Panc1 (cell line): Measurements from ENCODE around the gene DAPK2. TPM values are rescaled to one million over a fixed set of nuclear protein-coding genes. Genes with fewer than 3 reads are reported as not detected.
A peak's percentile ranks its signal among the peaks of the same experiment; 100 is the strongest.

ENCODE experiments used
- ATAC-seq: fragments of 200-7000 bp; cut with Tn5 transposase; 2 replicates; pipeline ENCODE4 v1.9.1; 2020; ENCODE audit warnings: mild to moderate bottlenecking, moderate library complexity
- Bru-seq: library from RNA; stranded (reverse); fragments of 400-500 nt; gene quantifications from one replicate; lab custom pipeline; 2021; lab: Mats Ljungman, UMichigan
- BruChase-seq, 2 experiments: library from RNA; stranded (reverse); fragments of 400-500 nt; gene quantifications; one replicate each; lab custom pipeline; 2021; lab: Mats Ljungman, UMichigan
- BruUV-seq: library from RNA; stranded (reverse); fragments of 400-500 nt; replicated peaks from 2 replicates; lab custom pipeline; 2021; lab: Mats Ljungman, UMichigan
- CTCF ChIA-PET: fragments of 300-600 bp; sonication (Branson Sonifier 250); formaldehyde crosslinking; loops from one replicate; lab custom pipeline; 2022; ENCODE audit warnings: antibody characterized with exemption; lab: Charles Lee
- POLR2A ChIA-PET: fragments of 300-600 bp; sonication (Branson Sonifier 250); formaldehyde crosslinking; loops from one replicate; lab custom pipeline; 2022; ENCODE audit warnings: antibody characterized with exemption; lab: Charles Lee
- DNase-seq: peaks from one replicate; pipeline ENCODE4 v3.0.0-alpha.2; 2010; ENCODE audit warnings: low read depth, low spot score
- H3K27ac ChIP-seq: 2 replicates; pipeline ENCODE4 v1.5.1; 2011; ENCODE audit warnings: mild to moderate bottlenecking, low read length, inconsistent platforms
- H3K27me3 ChIP-seq: fragments of 200-500 bp; sonication (Bioruptor generic); 2 replicates; pipeline ENCODE4 v1.6.0; 2014; ENCODE audit warnings: low read length, inconsistent platforms; ENCODE audit not compliant: control insufficient read depth, insufficient read depth
- H3K36me3 ChIP-seq: fragments of 200-500 bp; sonication (Bioruptor generic); 2 replicates; pipeline ENCODE4 v1.5.1; 2014; ENCODE audit warnings: inconsistent platforms, mild to moderate bottlenecking, low read length, moderate library complexity; ENCODE audit not compliant: control insufficient read depth, insufficient read depth
- H3K4me1 ChIP-seq: 2 replicates; pipeline ENCODE4 v1.5.1; 2011; ENCODE audit warnings: inconsistent platforms, mild to moderate bottlenecking, low read length, moderate library complexity; ENCODE audit not compliant: control insufficient read depth, insufficient read depth
- H3K4me3 ChIP-seq, 2 experiments: 2 replicates each; pipeline ENCODE4 v1.5.1; 2011 to 2012; ENCODE audit warnings: low read depth in 2 of 2, low read length in 2 of 2, mild to moderate bottlenecking in 2 of 2, inconsistent platforms in 1 of 2, moderate library complexity in 1 of 2
- H3K9me3 ChIP-seq: fragments of 200-500 bp; sonication (Bioruptor generic); 2 replicates; pipeline ENCODE4 v1.5.1; 2014; ENCODE audit warnings: low read depth, mild to moderate bottlenecking, inconsistent platforms, low read length, moderate library complexity; ENCODE audit not compliant: control insufficient read depth, insufficient read depth
- CTCF ChIP-seq: fragments of 450-650 bp; IDR thresholded peaks from 2 replicates; pipeline ENCODE4 v1.5.1; 2017; ENCODE audit warnings: mild to moderate bottlenecking
- POLR2AphosphoS5 ChIP-seq: IDR thresholded peaks from 2 replicates; pipeline ENCODE4 v1.6.1; 2012; ENCODE audit warnings: mild to moderate bottlenecking, low read depth, low read length, moderate library complexity
- REST ChIP-seq, 2 experiments: IDR thresholded peaks; 2 replicates each; pipeline ENCODE4 v1.6.1; 2011 to 2012; ENCODE audit warnings: low read depth in 2 of 2, control low read depth in 1 of 2, low read length in 1 of 2, mild to moderate bottlenecking in 1 of 2, moderate library complexity in 1 of 2; ENCODE audit not compliant: insufficient read depth in 1 of 2
- SIN3A ChIP-seq: IDR thresholded peaks from 2 replicates; pipeline ENCODE4 v1.6.1; 2012; ENCODE audit warnings: low read depth, mild to moderate bottlenecking, low read length, moderate library complexity, borderline replicate concordance; ENCODE audit not compliant: insufficient read depth
- TCF7L2 ChIP-seq: IDR thresholded peaks from 2 replicates; pipeline ENCODE4 v1.6.1; 2011; ENCODE audit warnings: mild to moderate bottlenecking, low read depth, low read length, inconsistent platforms
- in situ Hi-C: cut with HindIII; loops from 2 replicates; pipeline ENCODE4 v1.10.0; 2016; ENCODE audit warnings: low sequenced_read_pairs, low pct_unique_long_range_greater_than_20kb
- intact Hi-C: fragments of 100-400 bp; cut with micrococcal nuclease; formaldehyde crosslinking; loops from one replicate; pipeline ENCODE4 v1.10.0; 2022; ENCODE audit not compliant: unreplicated experiment
- long read RNA-seq: library from polyadenylated mRNA; unstranded; transcript quantifications from one replicate; pipeline ENCODE4 v2.0.0, GENCODE V29; 2021; ENCODE audit not compliant: unreplicated experiment
- polyA plus RNA-seq: library from polyadenylated mRNA; unstranded; fragments of >200 nt; gene quantifications from one replicate; pipeline ENCODE4 v1.2.1, GENCODE V29; 2012; ENCODE audit warnings: missing spikeins; ENCODE audit not compliant: insufficient read length
- total RNA-seq: library from RNA; stranded (reverse); gene quantifications from one replicate; pipeline ENCODE4 v1.2.1, GENCODE V29; 2021; ENCODE audit not compliant: unreplicated experiment

The DAPK2 gene
- total RNA-seq (10.2 TPM), Bru-seq, nascent RNA (percentile 57 among the genes with signal in this experiment), BruChase-seq, experiment 1, labeled RNA remaining after a 2-hour chase (percentile 53 among the genes with signal in this experiment), BruChase-seq, experiment 2, labeled RNA remaining after a 6-hour chase (percentile 58 among the genes with signal in this experiment)
- 10.3 TPM for polyA plus RNA-seq
- long read RNA-seq, transcript DAPK2-202 (12 exons, 1,741 nt): major isoform, 6 of 17 reads
- long read RNA-seq, partial matches to known transcripts: 1 of 17 reads
- long read RNA-seq, other reads (novel, unspliced or antisense): 10 of 17 reads

- no TSS peak for BruUV-seq
- Histone ChIP-seq H3K4me3 (peak within 1 kb of the TSS; percentile 52 to 53), H3K36me3 (no peaks in the 10 kb centered on the region), H3K4me1 (peaks cover 14% of the 10 kb centered on the region), H3K9me3 (no peaks in the 10 kb centered on the region), H3K27me3 (no peaks in the 10 kb centered on the region), H3K27ac (peak within 1 kb of the TSS; percentile 48)
- ATAC-seq (peak; percentile 97), DNase-seq (no peak)
- ChIA-PET CTCF (interaction anchor here (0.6 to 1.7 kb wide), 8 partner anchors 8 to 437 kb away, joined by 3 to 14 read pairs (median 5); no protein-coding TSS in a partner anchor), POLR2A (no interaction called here)
- in situ Hi-C loops (no loop called here), intact Hi-C loops (loop anchor here (10.0 kb wide), 2 partner anchors 132 to 202 kb away; no protein-coding TSS in a partner anchor)
- TF ChIP-seq TCF7L2 (no peak), CTCF (peak; percentile 96)
Observed at GRCh38 chr15:64046421-64047153, at the start of gene DAPK2. Gene DAPK2, minus strand, starts transcription at chr15:64046485. Its CDS starts 6,224 bp downstream, at chr15:64040261.

GRCh38 chr15:64095431-64095794 lies 49.1 kb upstream of the DAPK2 start:
- Histone ChIP-seq H3K4me3 (peak overlapping the region; percentile 92 to 97), H3K36me3 (peaks cover 3% of the 10 kb centered on the region; the same call in 1 of the 2 replicates), H3K9me3 (no peaks in the 10 kb centered on the region), H3K27me3 (no peaks in the 10 kb centered on the region), H3K4me1 (peaks cover 34% of the 10 kb centered on the region), H3K27ac (peak overlapping the region; percentile 99)
- CTCF ChIA-PET: interaction anchor here (1.0 kb wide), 1 partner anchor 54 kb away, joined by 5 read pairs; no protein-coding TSS in a partner anchor
- intact Hi-C loops (no loop called here), in situ Hi-C loops (no loop called here)
- DNase-seq (no peak), ATAC-seq (no peak)
- TF ChIP-seq CTCF (no peak), TCF7L2 (no peak), SIN3A (no peak), POLR2AphosphoS5 (no peak), REST (IDR thresholded peaks at IDR 0.05; ENCODE audit: insufficient read depth in 1 of 2, low read depth in 2 of 2, low read length in 1 of 2) (no peak)
- BruUV-seq: no TSS peak
- POLR2A ChIA-PET: no interaction called here
